AG20443 (cell line): ENCODE data around the gene ADCYAP1R1.

Experiments used
- DNase-seq: peaks from one replicate; pipeline ENCODE4 v3.0.0; 2012; ENCODE audit warnings: low spot score, mixed read lengths

ADCYAP1R1 gene

GRCh38 chr7:31043051-31043471 is 9.0 kb upstream of the ADCYAP1R1 start:
- no peak for DNase-seq

- DNase-seq, result no peak
Observed at GRCh38 chr7:31044529-31044928, 7.6 kb upstream of the ADCYAP1R1 start.

GRCh38 chr7:31046723-31047122 is 5.4 kb upstream of the ADCYAP1R1 start:
- DNase-seq, result no peak

GRCh38 chr7:31047313-31048146 is 4.6 kb upstream of the ADCYAP1R1 start:
- no peak for DNase-seq

- no peak for DNase-seq
Observed at GRCh38 chr7:31049005-31049765, 2.9 kb upstream of the ADCYAP1R1 start.

GRCh38 chr7:31052487-31052840 is 356 bp downstream of the ADCYAP1R1 start:
- DNase-seq, result no peak

- DNase-seq, result no peak
Observed at GRCh38 chr7:31052841-31053601, 913 bp downstream of the ADCYAP1R1 start.

GRCh38 chr7:31053986-31054385 is 1.9 kb downstream of the ADCYAP1R1 start:
- DNase-seq, result no peak

GRCh38 chr7:31054608-31055278 is 2.6 kb downstream of the ADCYAP1R1 start:
- DNase-seq, result no peak

- no peak for DNase-seq
Observed at GRCh38 chr7:31055471-31055870, 3.4 kb downstream of the ADCYAP1R1 start.

- DNase-seq, result no peak
Observed at GRCh38 chr7:31056775-31057346, 4.8 kb downstream of the ADCYAP1R1 start.

- peak; percentile 75 for DNase-seq
Observed at GRCh38 chr7:31058122-31058521, 6.0 kb downstream of the ADCYAP1R1 start.

- no peak for DNase-seq
Observed at GRCh38 chr7:31058688-31059087, 6.6 kb downstream of the ADCYAP1R1 start.

- no peak for DNase-seq
Observed at GRCh38 chr7:31059551-31059950, 7.4 kb downstream of the ADCYAP1R1 start.

GRCh38 chr7:31061185-31061584 is 9.1 kb downstream of the ADCYAP1R1 start:
- no peak for DNase-seq

- DNase-seq, result no peak
Observed at GRCh38 chr7:31062746-31063435, 10.8 kb downstream of the ADCYAP1R1 start.

GRCh38 chr7:31065021-31065593 is 13.0 kb downstream of the ADCYAP1R1 start:
- no peak for DNase-seq

GRCh38 chr7:31065840-31066239 is 13.7 kb downstream of the ADCYAP1R1 start:
- DNase-seq, result no peak

GRCh38 chr7:31066516-31067130 is 14.5 kb downstream of the ADCYAP1R1 start:
- no peak for DNase-seq

- DNase-seq, result no peak
Observed at GRCh38 chr7:31067491-31067890, 15.4 kb downstream of the ADCYAP1R1 start.
